B cell (primary cell): ENCODE results near the gene LHFPL6.

Experiments
- CTCF ChIP-seq: fragments of 200-600 bp; IDR thresholded peaks from one replicate; pipeline ENCODE4 v1.8.0; 2022; ENCODE audit warnings: antibody characterized with exemption, mild to moderate bottlenecking
- EZH2 ChIP-seq: IDR thresholded peaks from 2 replicates; pipeline ENCODE4 v1.6.1; 2012; ENCODE audit warnings: borderline replicate concordance, low read depth, mild to moderate bottlenecking, moderate library complexity, low read length; ENCODE audit not compliant: insufficient read depth, poor library complexity, severe bottlenecking

DNA sequence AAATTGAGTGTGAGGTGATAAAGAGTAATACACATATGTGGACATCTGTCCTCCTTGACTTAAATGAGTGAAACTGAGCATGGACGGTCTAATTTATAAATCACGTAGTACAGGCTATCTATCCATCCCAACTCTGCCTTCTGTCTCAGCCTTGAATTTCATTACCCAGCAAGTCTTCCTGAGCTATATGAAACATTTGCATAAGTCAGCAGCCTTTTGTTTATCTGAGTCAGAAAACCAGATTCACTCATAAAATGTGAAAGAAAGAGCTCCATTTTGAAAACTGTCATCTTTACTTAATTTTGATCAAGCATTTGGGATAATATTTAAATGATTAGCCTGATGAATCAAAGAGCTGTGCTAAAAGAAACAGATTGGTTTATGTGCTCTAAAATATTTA, 197.9 kb downstream of the LHFPL6 start:
- TF ChIP-seq CTCF (no peak), EZH2 (no peak)
